ENCODE data around the gene PLEKHA7. TPM values are rescaled to one million over a fixed set of nuclear protein-coding genes. Genes with fewer than 3 reads are reported as not detected.

The PLEKHA7 gene
- total and polyA plus RNA-seq, 4 donors = 10.1 to 21.8 (median 13.4) TPM

DNA sequence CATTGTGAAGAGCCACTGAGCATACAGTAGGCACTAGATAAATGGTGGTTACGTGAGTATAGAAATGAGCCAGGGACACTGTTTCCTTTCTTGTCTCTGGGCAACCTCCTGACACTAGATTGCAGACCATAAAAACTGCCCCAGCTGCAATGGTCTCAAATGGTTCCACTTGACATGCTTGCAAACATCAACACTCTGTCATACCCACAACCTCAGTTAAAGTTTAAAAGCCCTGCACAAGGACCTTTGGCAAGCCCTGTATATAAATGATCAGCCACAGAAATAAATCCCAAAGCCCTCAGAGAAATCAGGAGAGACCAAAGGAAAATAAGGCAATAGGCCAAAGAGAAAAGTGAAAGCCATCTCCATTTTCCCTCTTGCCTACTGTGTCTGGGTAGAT lies 20.7 kb downstream of the PLEKHA7 start:
- DNase-seq (ENCODE audit: low read depth in 4 of 6, low spot score in 6 of 6) = peak in 1 of 6 donors; percentile 9
- WGBS (ENCODE audit: insufficient coverage) = no CpG with 5 or more reads among the region's 1 CpG
- Histone ChIP-seq H3K27ac (ENCODE audit: low read depth, low read length) (no peak overlapping the region), H3K36me3 (ENCODE audit: control insufficient read depth, insufficient read depth, low read length) (peaks cover 7% of the 10 kb centered on the region), H3K9me3 (ENCODE audit: control insufficient read depth, insufficient read depth, low read length) (no peaks in the 10 kb centered on the region), H3K4me1 (ENCODE audit: control insufficient read depth, insufficient read depth, low read length) (no peaks in the 10 kb centered on the region), H3K4me3 (ENCODE audit: low read depth, low read length) (no peak overlapping the region), H3K27me3 (ENCODE audit: control insufficient read depth, insufficient read depth, low read length) (no peaks in the 10 kb centered on the region)

- no peak for DNase-seq (ENCODE audit: low read depth in 4 of 6, low spot score in 6 of 6)
- peaks cover 7% of the 10 kb centered on the region for H3K36me3 ChIP-seq (ENCODE audit: control insufficient read depth, insufficient read depth, low read length)
- no peaks in the 10 kb centered on the region for H3K4me1 ChIP-seq (ENCODE audit: control insufficient read depth, insufficient read depth, low read length)
- H3K4me3 ChIP-seq (ENCODE audit: low read depth, low read length) = no peak overlapping the region
- no peaks in the 10 kb centered on the region for H3K27me3 ChIP-seq (ENCODE audit: control insufficient read depth, insufficient read depth, low read length)
- WGBS (ENCODE audit: insufficient coverage) = 77% methylated on average over 2 of the region's 3 CpGs
- H3K9me3 ChIP-seq (ENCODE audit: control insufficient read depth, insufficient read depth, low read length) = no peaks in the 10 kb centered on the region
- H3K27ac ChIP-seq (ENCODE audit: low read depth, low read length) = no peak overlapping the region
Observed at GRCh38 chr11:16992846-16993245, 21.4 kb downstream of the PLEKHA7 start.

DNA sequence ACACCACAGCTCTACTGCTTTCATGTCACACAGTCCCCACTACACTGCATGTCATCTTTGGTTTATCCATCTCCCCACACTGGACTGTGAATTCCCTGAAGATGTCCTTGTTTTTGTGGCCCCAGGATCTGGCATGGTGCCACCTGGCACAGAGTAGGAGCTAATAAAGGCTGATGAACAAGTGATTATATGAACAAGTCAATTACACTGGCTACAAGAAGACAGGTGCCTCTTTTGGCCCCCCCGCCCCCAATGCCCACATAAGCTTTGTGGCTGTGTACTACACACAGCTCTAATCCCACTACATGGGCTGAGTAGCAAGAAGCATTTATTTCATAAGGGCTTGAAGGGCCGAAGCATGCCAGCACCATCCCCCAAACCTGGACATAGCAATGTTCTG lies 24.7 kb downstream of the PLEKHA7 start:
- Histone ChIP-seq H3K27ac (ENCODE audit: low read depth, low read length) (no peak overlapping the region), H3K27me3 (ENCODE audit: control insufficient read depth, insufficient read depth, low read length) (peaks cover 3% of the 10 kb centered on the region), H3K4me1 (ENCODE audit: control insufficient read depth, insufficient read depth, low read length) (peaks cover 20% of the 10 kb centered on the region), H3K4me3 (ENCODE audit: low read depth, low read length) (no peak overlapping the region), H3K36me3 (ENCODE audit: control insufficient read depth, insufficient read depth, low read length) (peaks cover 7% of the 10 kb centered on the region), H3K9me3 (ENCODE audit: control insufficient read depth, insufficient read depth, low read length) (no peaks in the 10 kb centered on the region)
- no CpG with 5 or more reads among the region's 2 CpGs for WGBS (ENCODE audit: insufficient coverage)
- DNase-seq (ENCODE audit: low read depth in 4 of 6, low spot score in 6 of 6) = peak in 1 of 6 donors; percentile 13

GRCh38 chr11:16987205-16987568 lies 27.0 kb downstream of the PLEKHA7 start:
- Histone ChIP-seq H3K9me3 (ENCODE audit: control insufficient read depth, insufficient read depth, low read length) (no peaks in the 10 kb centered on the region), H3K4me3 (ENCODE audit: low read depth, low read length) (no peak overlapping the region), H3K36me3 (ENCODE audit: control insufficient read depth, insufficient read depth, low read length) (peaks cover 6% of the 10 kb centered on the region), H3K4me1 (ENCODE audit: control insufficient read depth, insufficient read depth, low read length) (peaks cover 36% of the 10 kb centered on the region), H3K27me3 (ENCODE audit: control insufficient read depth, insufficient read depth, low read length) (peaks cover 3% of the 10 kb centered on the region), H3K27ac (ENCODE audit: low read depth, low read length) (no peak overlapping the region)
- no peak for DNase-seq (ENCODE audit: low read depth in 4 of 6, low spot score in 6 of 6)
- WGBS (ENCODE audit: insufficient coverage) = 44% methylated on average over 2 of the region's 6 CpGs

DNA sequence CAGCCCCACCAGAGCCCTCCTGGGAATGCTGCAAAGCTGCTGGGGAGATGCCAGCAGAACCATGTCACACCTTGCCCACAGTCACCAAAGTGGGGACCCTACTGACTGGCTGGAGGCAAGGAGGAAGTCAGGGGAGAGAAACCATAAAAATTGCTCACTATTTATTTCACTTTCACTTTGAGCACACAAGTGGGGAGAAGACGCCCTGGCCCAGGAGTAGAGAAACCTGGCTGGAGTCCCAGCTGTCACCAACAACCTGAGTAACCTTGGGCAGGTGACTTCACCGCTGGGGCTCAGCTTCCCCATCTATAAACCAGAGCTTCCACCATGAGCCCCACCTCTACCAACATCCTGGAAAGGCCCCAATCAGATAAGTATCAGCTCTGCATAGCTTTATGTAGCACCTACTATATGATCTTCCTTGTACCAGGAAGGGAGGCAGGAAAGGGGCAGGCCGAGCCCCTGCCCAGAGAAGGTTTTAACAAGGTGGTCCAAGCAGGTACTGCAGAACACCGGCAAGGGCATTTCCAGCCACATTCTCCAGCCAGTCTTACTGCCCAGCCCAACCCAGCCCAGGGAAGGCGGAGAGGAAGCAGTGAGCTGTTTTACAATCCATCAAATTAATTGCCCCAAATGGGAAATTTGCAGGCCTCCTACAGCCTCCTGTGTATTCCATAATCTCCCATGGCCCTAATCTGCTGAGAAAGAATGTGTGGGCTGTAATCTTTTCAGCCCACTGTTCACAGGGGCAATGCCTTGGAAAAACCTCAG lies 27.6 kb downstream of the PLEKHA7 start:
- no peaks in the 10 kb centered on the region for H3K9me3 ChIP-seq (ENCODE audit: control insufficient read depth, insufficient read depth, low read length)
- 63% methylated on average over 2 of the region's 5 CpGs for WGBS (ENCODE audit: insufficient coverage)
- H3K4me3 ChIP-seq (ENCODE audit: low read depth, low read length) = no peak overlapping the region
- DNase-seq (ENCODE audit: low read depth in 4 of 6, low spot score in 6 of 6) = no peak
- no peak overlapping the region for H3K27ac ChIP-seq (ENCODE audit: low read depth, low read length)
- H3K27me3 ChIP-seq (ENCODE audit: control insufficient read depth, insufficient read depth, low read length) = peaks cover 3% of the 10 kb centered on the region
- no peaks in the 10 kb centered on the region for H3K36me3 ChIP-seq (ENCODE audit: control insufficient read depth, insufficient read depth, low read length)
- H3K4me1 ChIP-seq (ENCODE audit: control insufficient read depth, insufficient read depth, low read length) = peaks cover 42% of the 10 kb centered on the region

- no peaks in the 10 kb centered on the region for H3K9me3 ChIP-seq (ENCODE audit: control insufficient read depth, insufficient read depth, low read length)
- peaks cover 3% of the 10 kb centered on the region for H3K27me3 ChIP-seq (ENCODE audit: control insufficient read depth, insufficient read depth, low read length)
- H3K4me1 ChIP-seq (ENCODE audit: control insufficient read depth, insufficient read depth, low read length) = peaks cover 51% of the 10 kb centered on the region
- 100% methylated on average over 1 of the region's 4 CpGs for WGBS (ENCODE audit: insufficient coverage)
- H3K27ac ChIP-seq (ENCODE audit: low read depth, low read length) = no peak overlapping the region
- no peak for DNase-seq (ENCODE audit: low read depth in 4 of 6, low spot score in 6 of 6)
- H3K36me3 ChIP-seq (ENCODE audit: control insufficient read depth, insufficient read depth, low read length) = no peaks in the 10 kb centered on the region
- no peak overlapping the region for H3K4me3 ChIP-seq (ENCODE audit: low read depth, low read length)
Observed at GRCh38 chr11:16985297-16985696, 28.9 kb downstream of the PLEKHA7 start.

DNA sequence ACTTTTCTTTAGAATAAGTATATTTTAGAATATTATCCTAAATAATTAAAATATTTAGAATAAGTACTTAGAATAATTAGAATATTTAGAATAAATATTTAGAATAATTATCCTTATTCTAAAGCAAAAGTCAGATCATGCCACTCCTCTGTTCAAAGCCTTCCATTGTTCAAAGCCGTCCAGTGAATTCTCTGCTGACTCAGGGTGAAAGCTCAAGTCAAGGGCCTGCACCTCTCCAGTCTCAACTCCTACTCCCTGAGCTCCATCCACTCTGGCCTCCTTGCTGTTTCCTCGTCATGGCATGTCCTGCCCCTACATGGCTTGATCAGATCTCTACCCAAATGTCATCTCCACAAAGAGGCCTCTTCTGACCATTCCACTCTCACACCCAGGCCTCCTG lies 30.0 kb downstream of the PLEKHA7 start:
- Histone ChIP-seq H3K9me3 (ENCODE audit: control insufficient read depth, insufficient read depth, low read length) (no peaks in the 10 kb centered on the region), H3K4me3 (ENCODE audit: low read depth, low read length) (no peak overlapping the region), H3K4me1 (ENCODE audit: control insufficient read depth, insufficient read depth, low read length) (peaks cover 57% of the 10 kb centered on the region), H3K36me3 (ENCODE audit: control insufficient read depth, insufficient read depth, low read length) (no peaks in the 10 kb centered on the region), H3K27ac (ENCODE audit: low read depth, low read length) (no peak overlapping the region), H3K27me3 (ENCODE audit: control insufficient read depth, insufficient read depth, low read length) (peaks cover 3% of the 10 kb centered on the region)
- no peak for DNase-seq (ENCODE audit: low read depth in 4 of 6, low spot score in 6 of 6)
- WGBS (ENCODE audit: insufficient coverage) = 93% methylated on average over 2 of the region's 2 CpGs

GRCh38 chr11:16982809-16983208 lies 31.4 kb downstream of the PLEKHA7 start:
- no peak for DNase-seq (ENCODE audit: low read depth in 4 of 6, low spot score in 6 of 6)
- H3K4me3 ChIP-seq (ENCODE audit: low read depth, low read length) = no peak overlapping the region
- H3K4me1 ChIP-seq (ENCODE audit: control insufficient read depth, insufficient read depth, low read length) = peaks cover 64% of the 10 kb centered on the region

DNA sequence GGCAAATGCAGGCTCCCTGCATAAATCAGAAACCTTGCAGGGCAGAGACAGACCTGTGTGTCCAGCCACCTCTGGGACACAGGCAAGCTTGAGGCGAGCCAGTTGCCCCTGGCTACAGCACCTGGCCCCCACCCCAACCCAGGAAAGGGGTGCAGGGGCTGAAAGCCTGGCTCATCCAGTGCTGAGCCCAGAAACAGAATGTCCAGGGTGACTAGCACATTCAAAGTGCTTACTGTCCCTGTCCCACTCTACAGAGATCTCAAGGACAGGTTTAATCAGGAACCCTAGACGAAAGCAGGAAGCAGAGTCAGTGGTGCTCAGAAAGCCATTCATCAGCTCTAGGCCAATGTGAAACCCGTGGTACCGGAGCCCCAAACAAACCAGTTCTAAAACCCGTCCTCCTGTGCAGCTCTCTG lies 31.9 kb downstream of the PLEKHA7 start:
- no peaks in the 10 kb centered on the region for H3K9me3 ChIP-seq (ENCODE audit: control insufficient read depth, insufficient read depth, low read length)
- no peaks in the 10 kb centered on the region for H3K36me3 ChIP-seq (ENCODE audit: control insufficient read depth, insufficient read depth, low read length)
- peaks cover 68% of the 10 kb centered on the region for H3K4me1 ChIP-seq (ENCODE audit: control insufficient read depth, insufficient read depth, low read length)
- DNase-seq (ENCODE audit: low read depth in 4 of 6, low spot score in 6 of 6) = peak in 3 of 6 donors; percentile 7 to 9 (median 9)
- H3K27me3 ChIP-seq (ENCODE audit: control insufficient read depth, insufficient read depth, low read length) = no peaks in the 10 kb centered on the region
- 42% methylated on average over 4 of the region's 5 CpGs for WGBS (ENCODE audit: insufficient coverage)
- peak overlapping the region; percentile 95 for H3K27ac ChIP-seq (ENCODE audit: low read depth, low read length)
- H3K4me3 ChIP-seq (ENCODE audit: low read depth, low read length) = no peak overlapping the region

More at GRCh38 chr11:16982809-16983208, 31.4 kb downstream of the PLEKHA7 start:
- Histone ChIP-seq H3K36me3 (ENCODE audit: control insufficient read depth, insufficient read depth, low read length) (no peaks in the 10 kb centered on the region), H3K9me3 (ENCODE audit: control insufficient read depth, insufficient read depth, low read length) (no peaks in the 10 kb centered on the region), H3K27me3 (ENCODE audit: control insufficient read depth, insufficient read depth, low read length) (peaks cover 3% of the 10 kb centered on the region), H3K27ac (ENCODE audit: low read depth, low read length) (peak overlapping the region; percentile 95)
- no CpG with 5 or more reads among the region's 1 CpG for WGBS (ENCODE audit: insufficient coverage)

DNA sequence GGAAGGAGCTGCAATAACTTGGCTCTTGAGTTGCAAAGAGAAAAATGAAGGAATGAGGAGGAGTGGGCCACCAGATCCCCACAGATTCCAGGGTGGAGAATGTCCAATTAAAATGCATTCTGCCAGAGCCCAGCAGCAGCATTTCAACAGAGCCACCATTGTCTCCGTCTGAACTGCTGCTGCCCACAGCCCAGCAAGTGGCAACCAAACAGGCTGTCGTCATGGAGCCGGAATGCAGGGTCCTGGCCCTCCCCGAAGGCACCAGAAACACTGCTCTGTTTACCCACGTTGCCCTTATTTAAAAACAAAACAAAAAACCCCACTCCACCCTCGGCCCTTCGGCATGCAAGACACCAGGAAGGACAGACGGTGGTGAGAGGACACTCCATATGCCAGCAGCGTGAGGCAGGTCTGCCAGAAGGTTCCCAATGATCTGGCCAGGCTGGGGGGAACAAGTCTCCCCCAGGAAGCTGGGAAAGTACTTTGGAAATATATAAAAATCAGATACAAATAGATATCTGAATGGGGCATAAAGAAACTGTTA lies 32.5 kb downstream of the PLEKHA7 start:
- peak; percentile 57 to 94 (median 66) for DNase-seq (ENCODE audit: low read depth in 4 of 6, low spot score in 6 of 6)
- Histone ChIP-seq H3K27ac (ENCODE audit: low read depth, low read length) (peak overlapping the region; percentile 95), H3K36me3 (ENCODE audit: control insufficient read depth, insufficient read depth, low read length) (no peaks in the 10 kb centered on the region), H3K4me1 (ENCODE audit: control insufficient read depth, insufficient read depth, low read length) (peaks cover 68% of the 10 kb centered on the region), H3K9me3 (ENCODE audit: control insufficient read depth, insufficient read depth, low read length) (no peaks in the 10 kb centered on the region), H3K4me3 (ENCODE audit: low read depth, low read length) (no peak overlapping the region), H3K27me3 (ENCODE audit: control insufficient read depth, insufficient read depth, low read length) (no peaks in the 10 kb centered on the region)
- WGBS (ENCODE audit: insufficient coverage) = 10% methylated on average over 4 of the region's 9 CpGs
